NCI-H2196 (cell line): ENCODE data around the gene ADCY6.
"Not testable (repeated sequence)": the region's sequence is repeated elsewhere in the genome, so short reads cannot be mapped to it uniquely, and the experiment has no call there.

Experiments used
- DNase-seq: peaks from one replicate; lab custom pipeline; 2025; ENCODE audit not compliant: unreplicated experiment; lab: John Stamatoyannopoulos, UW

ADCY6 gene

GRCh38 chr12:48764521-48764920 is 24.4 kb downstream of the ADCY6 start:
- DNase-seq, result no peak

GRCh38 chr12:48758737-48759136 is 30.2 kb downstream of the ADCY6 start:
- DNase-seq, result no peak

GRCh38 chr12:48758186-48758585 is 30.7 kb downstream of the ADCY6 start:
- DNase-seq, result no peak

- DNase-seq, result no peak
Measured at GRCh38 chr12:48750769-48751356, 38.0 kb downstream of the ADCY6 start.

DNA sequence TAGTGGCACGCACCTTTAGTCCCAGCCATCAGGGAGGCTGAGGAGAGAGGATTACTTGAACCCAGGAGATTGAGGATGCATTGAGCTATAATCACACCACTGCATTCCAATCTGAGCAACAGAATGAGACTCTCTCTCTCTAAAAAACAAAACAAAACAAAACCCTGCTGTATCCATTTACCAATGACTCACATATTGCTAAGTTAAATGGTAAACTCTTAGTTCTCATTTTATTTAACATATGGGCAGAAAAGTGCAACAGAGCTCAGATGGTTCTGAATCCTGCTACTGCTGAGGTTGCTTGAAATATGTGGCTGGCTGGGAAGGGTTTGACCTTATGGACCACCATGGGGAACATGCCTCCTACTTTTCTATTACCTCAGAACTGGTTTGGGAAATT is 38.7 kb downstream of the ADCY6 start:
- DNase-seq, result no peak

- peak; percentile 76 for DNase-seq
Measured at GRCh38 chr12:48744251-48745008, 44.5 kb downstream of the ADCY6 start.

- no peak for DNase-seq
Measured at GRCh38 chr12:48739618-48740269, 49.1 kb downstream of the ADCY6 start.

GRCh38 chr12:48736456-48736855 is 52.4 kb downstream of the ADCY6 start:
- no peak for DNase-seq

DNA sequence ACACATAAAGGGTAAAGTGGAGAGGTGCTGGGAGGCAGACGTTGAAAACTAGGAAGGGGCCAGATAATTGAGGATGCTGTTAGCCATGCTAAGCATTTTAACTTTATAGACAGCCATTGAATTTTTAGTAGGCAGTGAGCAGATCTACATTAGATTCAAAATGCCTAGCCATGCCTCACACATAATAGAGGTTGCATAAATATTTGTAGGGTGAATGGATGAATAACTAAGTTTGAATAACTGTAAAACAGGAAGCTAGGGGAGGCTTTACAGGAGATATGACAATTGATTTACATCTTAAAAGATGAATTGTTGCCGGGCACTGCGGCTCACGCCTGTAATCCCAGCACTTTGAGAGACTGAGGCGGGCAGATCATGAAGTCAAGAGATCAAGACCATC is 60.1 kb downstream of the ADCY6 start:
- DNase-seq, result no peak

GRCh38 chr12:48720737-48721136 is 68.2 kb downstream of the ADCY6 start:
- not testable (repeated sequence) for DNase-seq

GRCh38 chr12:48720171-48720570 is 68.7 kb downstream of the ADCY6 start:
- DNase-seq, result not testable (repeated sequence)

- not testable (repeated sequence) for DNase-seq
Measured at GRCh38 chr12:48719002-48719401, 69.9 kb downstream of the ADCY6 start.

GRCh38 chr12:48717252-48717695 is 71.6 kb downstream of the ADCY6 start:
- peak; percentile 8 for DNase-seq

GRCh38 chr12:48716493-48717251 is 72.2 kb downstream of the ADCY6 start, which contains the start of gene CCNT1:
TSS of gene CCNT1 (minus strand) at chr12:48716707. CDS start at chr12:48716675, 32 bp downstream.
- peak; percentile 100 for DNase-seq
